Body of pancreas (tissue), 4 donors: ENCODE data around the gene DOCK3.

Experiments used
- POLR2A ChIP-seq, 3 donors: fragments of 450-650 bp; IDR thresholded peaks; one replicate each; pipeline ENCODE4 v1.6.1; 2016; ENCODE audit warnings: antibody characterized with exemption in 3 of 3, mild to moderate bottlenecking in 2 of 3
- TF ChIP-seq, protein P1 (sequence below), 7 experiments: fragments of 450-650 bp in 4 of 7; fragments of 200-600 bp in 3 of 7; sonication (generic) in 3 of 7; IDR thresholded peaks; one replicate each; pipeline ENCODE4 v1.5.1; 2016 to 2019; ENCODE audit warnings: antibody characterized with exemption in 7 of 7

- TF ChIP-seq, protein P1, sequence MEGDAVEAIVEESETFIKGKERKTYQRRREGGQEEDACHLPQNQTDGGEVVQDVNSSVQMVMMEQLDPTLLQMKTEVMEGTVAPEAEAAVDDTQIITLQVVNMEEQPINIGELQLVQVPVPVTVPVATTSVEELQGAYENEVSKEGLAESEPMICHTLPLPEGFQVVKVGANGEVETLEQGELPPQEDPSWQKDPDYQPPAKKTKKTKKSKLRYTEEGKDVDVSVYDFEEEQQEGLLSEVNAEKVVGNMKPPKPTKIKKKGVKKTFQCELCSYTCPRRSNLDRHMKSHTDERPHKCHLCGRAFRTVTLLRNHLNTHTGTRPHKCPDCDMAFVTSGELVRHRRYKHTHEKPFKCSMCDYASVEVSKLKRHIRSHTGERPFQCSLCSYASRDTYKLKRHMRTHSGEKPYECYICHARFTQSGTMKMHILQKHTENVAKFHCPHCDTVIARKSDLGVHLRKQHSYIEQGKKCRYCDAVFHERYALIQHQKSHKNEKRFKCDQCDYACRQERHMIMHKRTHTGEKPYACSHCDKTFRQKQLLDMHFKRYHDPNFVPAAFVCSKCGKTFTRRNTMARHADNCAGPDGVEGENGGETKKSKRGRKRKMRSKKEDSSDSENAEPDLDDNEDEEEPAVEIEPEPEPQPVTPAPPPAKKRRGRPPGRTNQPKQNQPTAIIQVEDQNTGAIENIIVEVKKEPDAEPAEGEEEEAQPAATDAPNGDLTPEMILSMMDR (IDR thresholded peaks at IDR 0.05): no peak
- no peak for TF ChIP-seq POLR2A (IDR thresholded peaks at IDR 0.05)
Measured at GRCh38 chr3:50672656-50673055, 2.1 kb upstream of the DOCK3 start.
